CD4-positive, alpha-beta T cell treated with Interleukin-15 for 4 hours (primary cell): ENCODE data around the gene DCUN1D2.
"Not testable (repeated sequence)": the region's sequence is repeated elsewhere in the genome, so short reads cannot be mapped to it uniquely, and the experiment has no call there.

Source experiments
- DNase-seq: peaks from one replicate; pipeline ENCODE4 v3.0.0-alpha.2; 2020; ENCODE audit warnings: low spot score

The DCUN1D2 gene

DNA sequence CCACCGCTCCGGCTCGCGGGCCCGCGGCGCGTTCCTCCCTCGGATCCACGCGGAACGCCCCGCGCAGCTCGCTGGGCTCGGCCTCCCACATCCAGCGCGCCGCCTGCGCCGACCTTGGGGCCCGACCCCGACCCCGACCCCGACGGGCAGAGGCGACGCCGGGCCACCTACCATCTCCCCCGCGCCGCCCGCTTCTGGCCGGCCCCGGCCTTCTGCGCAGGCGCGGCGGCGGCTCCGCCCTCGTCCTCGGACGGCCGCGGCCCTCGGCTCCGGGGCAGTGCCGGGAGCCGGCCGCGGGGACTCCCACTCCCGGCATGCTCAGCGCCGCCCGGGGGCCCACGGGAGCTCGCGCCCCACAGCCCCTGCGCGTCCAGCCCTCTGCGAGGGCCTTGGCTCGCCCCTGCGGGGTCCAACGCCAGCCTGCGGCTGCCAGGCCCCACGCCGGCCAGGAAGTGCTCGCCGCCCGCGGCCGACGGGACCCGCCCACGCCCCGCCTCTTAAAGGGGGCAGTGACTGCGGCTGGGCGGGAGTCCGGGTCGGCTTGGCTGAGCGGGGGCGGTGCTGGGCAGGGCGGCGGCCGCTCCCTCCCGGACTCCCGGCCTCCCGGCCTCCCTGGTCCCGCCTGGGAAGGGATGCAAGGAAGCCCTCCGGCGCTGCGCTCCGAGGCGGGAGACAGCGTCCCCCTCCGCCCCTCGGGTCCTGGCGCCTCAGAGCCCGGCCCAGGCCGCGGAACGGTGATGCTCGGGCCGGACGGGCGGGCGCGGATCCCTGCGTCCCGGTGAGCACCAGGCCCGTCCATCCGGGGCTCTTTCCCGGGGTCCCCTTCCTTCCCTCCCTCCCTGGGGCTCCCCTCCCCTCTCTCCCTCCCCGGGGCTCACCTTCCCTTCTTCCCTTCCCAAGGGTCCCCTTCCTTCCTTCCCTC, at the start of gene DCUN1D2:
TSS of gene DCUN1D2 (minus strand) at position 216 of the 922 bp plus-strand sequence. CDS start at position 174, 42 bp downstream.
- peak; percentile 73 for DNase-seq

DNA sequence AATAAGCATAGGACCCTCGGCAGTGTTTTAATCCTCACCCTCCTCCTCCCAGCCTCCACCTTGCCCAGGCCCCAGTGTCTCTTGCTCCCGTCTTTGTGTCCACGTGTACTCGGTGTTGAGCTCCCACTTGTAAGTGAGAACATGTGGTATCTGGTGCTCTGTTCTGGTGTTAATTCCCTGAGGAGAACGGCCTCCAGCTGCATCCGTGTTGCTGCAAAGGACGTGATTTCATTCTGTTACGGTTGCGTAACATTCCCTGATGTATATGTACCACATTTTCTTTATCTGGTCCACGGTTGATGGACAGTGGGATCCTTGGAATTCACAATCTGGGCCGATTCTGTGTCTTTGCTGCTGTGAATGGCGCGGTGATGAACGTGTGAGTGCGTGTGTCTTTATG, 49.3 kb upstream of the DCUN1D2 start:
- no peak for DNase-seq

DNA sequence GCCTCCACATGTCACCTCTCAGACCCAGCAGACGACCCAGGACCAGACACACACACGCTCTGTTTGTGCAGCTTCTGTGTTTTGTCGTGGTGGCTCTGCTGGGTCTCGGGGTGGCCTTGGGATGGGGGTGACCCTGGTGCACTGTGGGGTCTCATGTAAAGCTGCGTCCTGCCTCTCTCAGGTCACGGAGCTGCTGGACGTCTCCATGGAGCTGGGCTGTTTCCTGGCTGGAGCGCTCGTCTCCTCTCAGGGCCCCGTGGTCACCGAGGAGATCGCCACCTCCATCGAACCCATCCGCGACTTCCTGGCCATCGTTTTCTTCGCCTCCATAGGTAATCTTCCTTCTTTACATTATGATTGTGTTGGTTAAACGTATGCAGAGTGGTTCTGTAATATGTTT, 48.7 kb upstream of the DCUN1D2 start:
- no peak for DNase-seq

DNA sequence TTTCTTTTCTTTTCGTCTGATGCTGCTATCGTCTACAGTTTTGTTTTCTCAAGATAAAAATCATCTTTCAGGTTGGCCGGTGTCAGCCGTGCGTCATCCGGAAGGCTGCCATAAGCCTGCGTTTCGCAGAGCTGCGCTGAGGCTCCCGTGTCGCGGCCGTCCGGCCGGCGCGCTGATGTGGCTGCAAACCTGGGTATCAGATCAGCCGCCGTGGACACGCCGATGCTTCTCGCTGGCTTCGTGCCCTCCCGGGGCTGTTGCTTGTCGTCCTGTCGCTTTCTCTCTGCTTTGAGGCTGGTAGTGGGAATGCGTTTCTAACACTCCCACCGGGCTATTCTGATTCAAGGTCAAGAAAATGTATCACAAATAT, 48.2 kb upstream of the DCUN1D2 start:
- no peak for DNase-seq

DNA sequence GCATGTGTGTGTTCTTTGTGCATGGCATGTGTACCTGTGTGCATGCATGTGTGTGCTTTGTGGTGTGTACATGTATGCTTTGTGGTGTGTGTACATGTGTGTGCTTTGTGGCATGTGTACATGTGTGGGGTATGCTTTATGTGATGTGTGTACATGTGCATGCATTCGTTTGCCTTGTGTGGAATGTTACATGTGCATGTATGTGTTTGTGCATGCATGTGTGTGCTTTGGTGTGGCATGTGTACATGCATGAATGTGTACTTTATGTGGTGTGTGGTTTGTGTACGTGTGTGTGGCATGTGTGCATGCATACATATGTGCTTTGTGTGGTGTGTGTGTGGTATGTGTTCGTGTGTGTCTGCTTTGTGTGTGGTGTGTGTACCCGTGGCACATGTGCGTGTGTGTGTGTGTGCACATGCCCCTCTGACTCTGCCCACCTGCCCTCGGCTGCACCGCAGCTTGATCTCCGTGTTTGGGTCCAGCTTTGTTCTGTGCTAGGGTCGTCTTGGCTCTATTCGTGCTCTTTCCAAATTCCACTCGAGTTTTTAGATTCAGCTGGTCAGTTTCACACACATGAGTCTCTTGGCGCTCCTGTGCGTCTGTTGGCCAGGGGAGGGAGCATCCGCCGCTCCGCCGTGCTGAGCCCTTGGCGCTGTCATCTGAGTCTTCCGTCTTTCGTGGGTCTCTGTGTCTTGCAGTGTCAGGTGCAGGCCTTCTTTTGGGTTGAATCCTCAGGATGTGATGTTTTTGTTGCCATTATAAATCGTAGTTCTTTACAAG, 47.6 kb upstream of the DCUN1D2 start:
- no peak for DNase-seq

DNA sequence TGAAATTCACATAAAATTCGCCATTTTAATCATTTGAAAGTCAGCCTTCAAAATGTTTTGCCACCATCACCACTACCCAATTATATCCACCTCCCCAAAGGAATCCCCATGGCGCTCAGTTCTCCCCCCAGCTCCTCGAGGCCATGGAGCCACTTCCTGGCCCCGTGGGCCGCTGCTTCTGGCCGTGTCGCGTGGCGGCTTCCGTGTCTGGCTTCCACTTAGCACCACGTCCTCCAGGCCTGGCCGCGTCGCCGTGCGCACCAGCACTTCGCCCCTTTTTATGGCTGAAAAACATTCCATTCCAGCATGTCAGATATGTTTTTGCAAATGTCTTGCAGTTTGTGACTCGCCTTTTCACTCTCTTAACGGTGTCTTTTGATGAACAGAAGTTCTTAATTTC, 46.7 kb upstream of the DCUN1D2 start:
- no peak for DNase-seq

DNA sequence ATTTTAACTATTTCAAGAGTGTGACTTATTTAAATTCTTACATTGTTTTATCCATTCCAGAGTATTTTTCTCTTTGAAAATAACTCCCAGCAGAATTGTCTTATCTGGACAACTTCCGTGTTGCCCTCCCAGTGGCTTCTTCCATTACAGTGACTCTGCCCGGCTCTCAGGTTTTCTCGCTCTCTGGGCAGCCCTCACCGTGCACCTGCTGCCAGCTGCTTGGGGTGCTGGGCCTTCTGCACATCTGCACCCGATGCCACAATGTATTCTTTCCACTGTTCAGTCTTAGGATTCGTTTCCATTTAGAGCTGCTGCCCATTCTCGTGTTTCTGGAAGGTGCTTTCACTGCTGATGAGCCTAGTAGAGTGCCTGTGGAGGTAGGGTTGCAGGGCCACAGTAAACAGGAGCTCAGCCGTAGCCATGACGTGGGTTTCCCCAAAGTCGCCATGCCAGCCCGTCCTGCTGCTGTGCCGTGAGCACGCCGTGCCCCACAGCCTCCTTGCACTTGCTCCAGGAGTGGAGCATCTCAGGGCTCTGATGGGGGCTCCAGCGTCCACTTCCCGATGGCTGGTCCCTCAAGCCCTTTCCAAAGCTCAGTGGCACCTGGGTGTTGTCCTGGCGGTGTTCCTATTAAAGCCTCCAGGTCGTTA, 46.1 kb upstream of the DCUN1D2 start:
- DNase-seq: no peak

DNA sequence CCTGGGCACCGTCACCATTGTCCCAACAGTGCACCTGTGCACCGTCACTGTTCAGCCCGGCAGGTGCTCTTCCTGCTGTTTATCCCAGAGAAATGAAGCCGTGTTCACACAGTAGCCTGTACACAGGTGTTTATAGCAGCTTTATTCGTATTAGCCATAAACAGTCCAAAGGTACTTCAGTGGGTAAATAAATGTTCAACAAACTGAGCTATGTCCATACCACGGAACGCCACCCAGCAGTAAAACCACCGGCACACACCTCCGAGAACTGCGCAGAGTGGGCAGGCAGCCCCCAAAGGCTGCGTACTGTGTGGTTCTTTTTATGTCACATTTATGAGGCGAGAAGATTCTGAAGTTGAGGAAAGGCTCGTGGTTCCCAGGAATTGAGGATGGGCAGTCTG, 44.9 kb upstream of the DCUN1D2 start:
- DNase-seq: no peak

DNA sequence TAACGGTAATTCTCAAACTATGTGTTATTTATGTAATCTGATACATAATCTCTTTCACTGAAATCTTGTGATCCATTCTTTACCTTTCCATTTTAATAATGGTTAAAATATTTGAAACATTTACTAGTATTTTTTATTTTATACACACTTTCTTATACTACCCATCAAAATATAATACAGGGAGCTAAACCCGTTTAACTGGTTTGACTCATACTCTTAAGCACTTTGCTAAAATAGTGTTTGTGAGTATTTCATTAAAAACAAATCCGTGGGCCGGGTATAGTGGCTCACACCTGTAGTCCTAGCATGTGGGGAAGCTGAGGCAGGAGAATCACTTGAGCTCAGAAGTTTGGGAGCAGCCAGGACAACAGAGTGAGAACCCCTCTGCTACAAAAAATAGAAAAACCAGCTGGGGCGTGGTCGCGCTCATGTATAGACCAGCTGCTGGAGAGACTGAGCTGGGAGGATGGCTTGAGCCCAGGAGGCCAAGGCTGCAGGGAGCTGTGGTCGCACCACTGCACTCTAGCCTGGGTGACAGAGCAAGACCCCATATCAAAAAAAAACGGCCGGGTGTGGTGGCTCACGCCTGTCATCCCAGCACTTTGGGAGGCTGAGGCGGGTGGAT, 43.8 kb upstream of the DCUN1D2 start:
- no peak for DNase-seq

DNA sequence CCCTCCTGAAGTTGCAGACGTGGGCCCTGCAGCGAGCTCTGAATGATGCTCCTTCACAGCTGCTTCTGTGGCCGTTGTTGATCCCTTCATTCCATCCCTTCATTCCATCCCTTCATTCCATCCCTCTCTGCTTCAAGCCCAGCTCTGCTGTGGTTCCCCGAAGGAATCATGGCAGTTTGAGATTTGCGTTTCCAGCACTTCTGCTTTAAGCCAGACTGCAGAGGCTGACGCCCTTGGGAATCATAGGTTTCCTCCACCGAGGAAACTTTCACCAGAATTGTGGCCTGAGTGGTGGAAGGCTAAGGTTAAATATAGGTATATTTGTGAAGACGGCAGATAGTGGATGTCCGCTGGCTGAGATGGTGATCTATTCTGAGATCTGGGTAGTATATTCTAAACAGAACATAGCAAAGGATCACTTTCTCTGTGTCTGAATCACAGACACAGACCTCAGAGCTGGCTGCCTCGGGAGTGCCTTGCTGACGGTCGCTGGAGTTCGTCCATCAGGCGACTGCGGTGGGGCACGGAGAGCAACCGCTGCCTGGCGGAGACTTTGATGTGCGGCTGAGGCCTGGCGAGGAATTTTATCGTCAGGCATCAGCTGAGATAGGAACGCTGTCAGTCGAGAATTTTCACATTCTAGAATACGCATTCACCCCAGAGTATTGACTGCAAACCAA, 42.8 kb upstream of the DCUN1D2 start:
- no peak for DNase-seq

DNA sequence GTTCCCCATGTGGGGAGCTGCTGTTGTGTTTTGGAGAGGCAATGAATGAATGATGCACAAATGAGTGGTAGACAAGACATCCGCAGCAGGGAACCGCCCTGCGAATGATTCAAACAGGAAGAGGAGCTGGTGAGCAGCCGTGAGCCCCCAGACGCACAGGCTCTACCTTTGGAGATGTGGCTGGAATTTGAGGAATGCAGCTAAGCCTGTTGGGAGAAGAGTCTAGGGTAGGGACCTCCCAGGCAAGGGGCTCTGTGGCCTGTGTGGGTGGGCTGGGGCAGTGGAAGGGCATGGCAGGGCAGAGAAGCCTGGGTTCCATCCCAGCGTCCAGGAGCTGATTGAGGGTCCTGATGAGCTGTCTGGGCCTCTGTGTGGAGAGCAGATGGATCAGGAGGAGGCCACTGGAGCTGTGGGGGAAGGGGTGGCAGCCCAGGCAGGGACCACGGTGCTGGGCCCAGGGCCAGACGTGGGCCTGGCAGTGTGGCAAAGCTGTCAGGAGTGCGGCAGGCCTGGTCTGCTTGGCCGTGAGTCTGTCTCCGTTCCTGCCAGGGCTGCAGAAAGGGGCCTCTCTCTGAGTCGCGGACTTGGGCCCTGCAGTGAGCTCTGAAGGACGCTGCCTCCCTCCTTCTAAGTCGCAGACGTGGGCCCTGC, 41.8 kb upstream of the DCUN1D2 start:
- DNase-seq: no peak

DNA sequence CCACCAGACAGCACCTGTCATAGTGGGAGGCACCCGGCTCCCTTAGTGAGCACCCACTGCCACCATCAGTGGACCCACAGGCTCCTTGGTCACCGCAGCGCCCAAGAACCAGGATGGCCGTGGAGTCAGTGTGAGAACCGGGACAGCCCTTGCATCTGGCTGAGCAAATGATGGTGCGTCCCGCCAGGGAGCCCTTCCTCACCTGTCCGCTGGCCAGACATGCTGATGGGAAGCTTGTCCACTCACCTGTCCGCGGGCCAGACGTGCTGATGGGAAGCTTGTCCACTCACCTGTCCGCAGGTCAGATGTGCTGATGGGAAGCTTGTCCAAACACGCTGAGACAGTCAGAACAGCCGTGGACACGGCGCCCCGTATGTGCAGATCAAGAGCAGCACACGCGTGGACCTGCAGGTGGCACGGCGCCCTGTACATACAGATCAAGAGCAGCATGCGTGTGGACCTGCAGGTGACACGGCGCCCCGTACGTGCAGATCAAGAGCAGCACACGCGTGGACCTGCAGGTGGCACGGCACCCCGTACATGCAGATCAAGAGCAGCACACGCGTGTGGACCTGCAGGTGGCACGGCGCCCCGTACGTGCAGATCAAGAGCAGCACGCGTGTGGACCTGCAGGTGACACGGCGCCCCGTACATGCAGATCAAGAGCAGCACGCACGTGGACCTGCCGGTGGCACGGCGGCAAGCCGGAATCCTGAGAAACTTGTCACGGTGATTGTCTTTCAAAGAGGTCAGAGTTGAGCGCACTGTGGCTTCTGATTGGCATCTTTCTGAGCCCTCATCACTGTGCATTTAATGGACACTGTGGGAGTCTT, 40.7 kb upstream of the DCUN1D2 start:
- DNase-seq: no peak

DNA sequence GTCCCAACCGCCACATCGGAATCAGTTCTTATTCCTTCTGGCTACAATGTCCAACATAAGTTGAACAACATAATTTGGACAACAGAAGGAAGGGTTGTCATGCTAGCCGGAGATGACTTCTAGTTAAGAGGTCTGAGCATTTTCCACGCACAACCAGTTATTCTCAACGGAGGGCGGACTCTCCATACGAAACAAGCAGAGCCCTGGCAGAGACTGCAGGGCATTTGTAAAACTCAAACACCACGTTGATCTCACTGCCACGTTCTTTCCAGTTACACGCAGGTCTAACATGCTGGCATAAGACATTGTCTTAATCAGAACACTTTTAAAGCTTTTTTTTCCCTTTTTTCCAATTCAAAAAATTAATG, 38.3 kb upstream of the DCUN1D2 start:
- no peak for DNase-seq

DNA sequence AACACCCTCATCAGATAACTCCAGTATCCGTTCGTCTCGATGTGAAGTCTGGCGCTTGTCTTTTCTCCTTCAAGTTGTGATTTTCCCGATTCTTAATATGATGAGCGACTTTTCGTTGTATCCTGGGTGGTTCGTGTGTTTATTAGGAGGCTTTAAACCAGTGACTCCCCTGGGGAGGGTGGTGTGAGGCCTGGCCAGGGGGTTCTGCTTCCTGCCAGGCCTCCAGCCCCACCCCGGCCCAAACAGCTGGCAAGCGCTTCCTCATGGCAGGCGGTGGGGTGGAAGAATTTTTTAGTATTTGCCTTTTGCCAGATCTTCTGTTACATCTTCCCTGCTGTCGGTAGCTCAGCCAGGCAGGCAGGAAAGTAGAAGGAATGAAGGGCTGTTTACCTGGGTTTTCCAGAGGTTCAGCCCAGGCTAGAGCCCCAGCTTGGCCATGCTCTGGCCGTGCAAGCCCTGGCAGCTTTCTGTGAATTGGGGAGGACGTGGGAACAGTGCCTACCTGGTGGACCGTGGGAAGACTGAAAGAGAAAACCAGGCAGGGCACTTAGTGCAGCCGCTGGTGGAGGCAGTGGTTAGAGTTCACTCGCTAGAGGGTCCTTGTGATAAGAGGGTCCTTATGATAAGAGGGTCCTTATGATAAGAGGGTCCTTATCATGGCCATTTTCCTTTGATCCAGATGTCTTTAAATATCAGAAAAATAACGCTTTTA, 37.7 kb upstream of the DCUN1D2 start:
- no peak for DNase-seq

DNA sequence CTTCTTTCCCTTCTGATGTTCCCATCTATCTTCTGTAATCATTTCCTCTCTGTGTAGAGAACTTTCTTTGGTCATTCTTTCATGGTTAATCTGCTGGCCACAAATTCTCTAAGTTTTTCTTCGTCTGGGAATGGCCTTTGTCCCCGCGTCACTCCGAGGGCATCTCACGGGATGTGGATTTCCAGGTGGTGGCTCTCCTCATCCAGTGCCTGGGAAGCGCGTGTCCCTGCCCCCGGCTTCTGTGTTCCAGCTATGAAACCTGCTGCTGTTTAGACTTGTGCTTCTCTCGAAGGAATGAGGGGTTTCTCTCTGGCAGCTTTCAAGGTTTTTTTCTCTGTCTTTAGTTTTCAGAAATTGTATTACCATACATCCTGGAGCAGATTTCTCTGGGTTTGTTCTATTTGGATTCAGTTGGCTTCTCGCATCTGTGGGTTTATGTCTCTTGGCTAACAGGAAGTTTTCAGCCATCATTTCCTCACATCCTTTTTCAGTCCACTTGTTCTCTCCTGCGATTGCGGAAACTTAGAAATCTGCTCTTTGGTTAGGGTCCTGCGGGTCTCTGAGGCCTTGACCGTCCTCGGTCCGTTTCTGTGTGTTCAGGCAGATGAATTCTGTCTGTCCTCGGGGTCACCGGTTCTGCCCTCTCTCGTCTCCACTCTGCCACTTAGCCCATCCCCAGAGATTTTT, 36.9 kb upstream of the DCUN1D2 start:
- no peak for DNase-seq

DNA sequence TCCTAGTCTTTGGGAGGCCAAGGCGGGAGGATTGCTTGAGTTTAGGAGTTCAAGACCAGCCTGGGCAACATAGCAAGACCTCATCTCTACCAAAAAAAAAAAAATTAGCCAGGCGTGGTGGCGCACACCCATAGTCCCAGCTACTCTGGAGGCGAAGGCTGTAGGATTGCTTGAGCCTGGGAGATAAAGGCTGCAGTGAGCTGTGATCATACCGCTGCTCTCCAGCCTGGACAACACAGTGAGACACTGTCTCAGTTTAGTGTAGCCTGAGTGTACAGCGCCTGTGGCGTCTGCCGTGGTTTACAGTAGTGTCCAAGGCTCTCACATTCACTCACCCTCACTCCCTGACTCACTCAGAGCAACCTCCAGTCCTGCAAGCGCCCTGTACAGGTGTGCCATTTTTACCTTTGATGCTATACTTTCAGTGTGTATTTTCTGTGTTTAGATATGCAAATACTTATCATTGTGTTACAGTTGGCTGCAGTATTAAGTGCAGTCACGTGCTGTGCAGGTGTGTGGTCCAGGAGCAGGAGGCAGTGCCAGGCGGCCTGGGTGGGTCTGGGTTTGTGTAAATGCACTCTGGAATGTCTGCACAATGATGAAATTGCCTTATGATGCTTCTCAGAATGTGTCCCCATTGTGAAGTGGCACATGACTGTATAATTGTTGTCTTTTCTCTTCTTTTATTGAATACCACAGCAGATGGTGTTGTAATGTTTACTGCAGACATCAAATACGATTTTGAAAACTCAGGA, 36.1 kb upstream of the DCUN1D2 start:
- DNase-seq: no peak

DNA sequence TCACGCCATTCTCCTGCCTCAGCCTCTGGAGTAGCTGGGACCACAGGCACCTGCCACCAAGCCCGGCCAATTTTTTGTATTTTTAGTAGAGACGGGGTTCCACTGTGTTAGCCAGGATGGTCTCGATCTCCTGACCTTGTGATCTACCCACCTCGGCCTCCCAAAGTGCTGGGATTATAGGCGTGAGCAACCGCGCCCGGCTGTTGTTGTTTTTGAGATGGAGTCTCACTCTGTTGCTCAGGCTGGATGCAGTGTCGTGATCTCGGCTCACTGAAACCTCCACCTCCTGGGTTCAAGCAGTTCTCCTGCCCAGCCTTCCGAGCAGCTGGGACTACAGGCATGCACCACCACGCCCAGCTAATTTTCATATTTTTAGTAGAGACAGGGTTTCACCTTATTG, 31.9 kb upstream of the DCUN1D2 start:
- DNase-seq: not testable (repeated sequence)

DNA sequence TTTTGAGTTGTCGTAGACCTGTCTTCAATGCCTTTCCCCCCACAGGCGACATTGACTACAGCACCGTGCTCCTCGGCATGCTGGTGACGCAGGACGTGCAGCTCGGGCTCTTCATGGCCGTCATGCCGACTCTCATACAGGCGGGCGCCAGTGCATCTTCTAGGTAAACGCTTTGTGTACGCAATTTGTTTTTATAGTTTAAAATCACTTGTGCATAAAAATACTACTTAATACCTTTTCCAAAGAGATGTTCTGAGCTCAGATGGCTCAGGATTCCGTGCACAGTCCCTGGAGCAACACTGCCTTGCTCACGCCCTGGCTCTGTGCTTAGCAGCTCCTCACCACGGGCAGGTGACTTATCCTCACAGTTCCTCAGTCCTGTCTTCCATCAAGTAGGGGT, 30.1 kb upstream of the DCUN1D2 start:
- DNase-seq: no peak
